Measurements from ENCODE around the gene KRTAP15-1. TPM values are rescaled to one million over a fixed set of nuclear protein-coding genes. Genes with fewer than 3 reads are reported as not detected.

The KRTAP15-1 gene
- total RNA-seq, 3 donors from 2014 or later: not detected

DNA sequence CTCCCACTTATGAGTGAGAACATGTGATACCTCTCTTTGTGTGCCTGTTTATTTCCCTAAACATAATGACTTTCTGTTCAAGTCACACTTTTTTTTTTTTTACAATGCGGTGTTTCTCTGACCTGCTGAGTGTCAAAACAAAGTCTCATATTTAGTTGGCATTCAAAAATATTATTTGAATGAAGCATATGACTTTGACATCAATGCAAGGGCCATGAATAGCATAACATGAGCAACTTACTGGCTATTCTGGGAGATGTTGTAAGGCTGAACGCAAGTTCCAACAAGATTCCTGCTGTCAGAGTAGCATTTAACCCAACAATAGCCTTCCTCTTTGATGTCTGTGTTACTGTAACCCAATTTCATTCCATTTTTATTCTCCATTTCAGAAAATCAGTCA lies 42.1 kb downstream of the KRTAP15-1 start:
- intact Hi-C loops (cut with DNase I; ENCODE audit: low total_unique reads): no loop called here
- Histone ChIP-seq H3K9me3 (peaks cover 5 to 12% of the 10 kb centered on the region in 2 donors), H3K27ac (no peak overlapping the region), H3K36me3 (no peaks in the 10 kb centered on the region), H3K27me3 (no peaks in the 10 kb centered on the region), H3K4me3 (no peak overlapping the region), H3K4me1 (no peaks in the 10 kb centered on the region)
- DNase-seq (ENCODE audit: low spot score in 2 of 2): no peak
- TF ChIP-seq CTCF (IDR thresholded peaks at IDR 0.05) (no peak), POLR2A (IDR thresholded peaks at IDR 0.05) (no peak), POLR2AphosphoS5 (IDR thresholded peaks at IDR 0.05) (no peak)

DNA sequence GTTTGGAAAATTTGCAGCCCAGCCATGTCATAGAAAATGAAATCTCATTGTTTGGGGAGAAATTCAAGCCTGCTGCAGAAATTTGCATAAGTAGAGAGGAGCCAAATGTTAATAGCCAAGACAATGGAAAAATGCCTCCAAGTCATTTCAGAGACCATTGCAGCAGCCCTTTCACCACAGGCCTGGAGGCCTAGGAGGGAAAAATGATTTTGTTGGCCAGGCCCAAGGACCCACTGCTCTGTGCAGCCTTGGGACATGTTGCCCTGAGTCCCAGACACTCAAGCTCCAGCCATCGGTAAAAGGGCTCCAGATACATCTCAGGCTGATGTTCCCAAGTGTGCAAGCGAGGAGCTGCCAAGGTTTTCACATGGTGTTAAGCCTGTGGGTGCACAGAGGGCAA lies 46.1 kb downstream of the KRTAP15-1 start:
- no peak for DNase-seq (ENCODE audit: low spot score in 2 of 2)
- TF ChIP-seq POLR2A (IDR thresholded peaks at IDR 0.05) (no peak), POLR2AphosphoS5 (IDR thresholded peaks at IDR 0.05) (no peak), CTCF (IDR thresholded peaks at IDR 0.05) (no peak)
- intact Hi-C loops (cut with DNase I; ENCODE audit: low total_unique reads): no loop called here

DNA sequence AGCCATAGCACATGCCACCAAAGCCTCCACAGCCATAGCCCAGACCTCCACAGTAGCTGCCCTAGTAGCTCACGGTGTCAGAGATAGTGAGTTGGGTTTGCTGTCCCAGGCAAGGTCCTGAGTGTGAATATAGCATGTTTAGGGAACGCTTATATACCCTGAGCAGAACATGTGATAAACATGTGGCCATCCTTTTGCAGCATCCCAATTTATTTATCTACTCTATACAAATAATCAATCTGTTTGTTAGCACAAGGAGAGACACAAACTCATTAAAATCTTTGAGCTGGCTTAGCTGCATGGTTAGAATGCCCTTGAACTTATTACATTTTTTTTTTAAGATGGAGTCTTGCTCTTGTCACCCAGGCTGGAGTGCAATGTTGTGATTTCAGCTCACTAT lies 47.3 kb downstream of the KRTAP15-1 start, which contains the start of gene KRTAP19-2:
TSS of gene KRTAP19-2 (minus strand) at position 101 of the 400 bp plus-strand sequence. CDS start at position 13, 88 bp downstream.
- H3K9me3 ChIP-seq: peaks cover 5 to 12% of the 10 kb centered on the region in 2 donors
- no peak for DNase-seq (ENCODE audit: low spot score in 2 of 2)
- H3K4me3 ChIP-seq: no peak within 1 kb of the TSS
- no peaks in the 10 kb centered on the region for H3K36me3 ChIP-seq
- no peak within 1 kb of the TSS for H3K27ac ChIP-seq
- no peaks in the 10 kb centered on the region for H3K4me1 ChIP-seq
- no peaks in the 10 kb centered on the region for H3K27me3 ChIP-seq
- intact Hi-C loops (cut with DNase I; ENCODE audit: low total_unique reads): no loop called here
- no peak for TF ChIP-seq POLR2AphosphoS5 (IDR thresholded peaks at IDR 0.05)
- TF ChIP-seq POLR2A (IDR thresholded peaks at IDR 0.05): no peak
- TF ChIP-seq CTCF (IDR thresholded peaks at IDR 0.05): no peak

More for the DNA sequence above, 46.1 kb downstream of the KRTAP15-1 start:
- Histone ChIP-seq H3K27me3 (no peaks in the 10 kb centered on the region), H3K9me3 (peaks cover 5 to 12% of the 10 kb centered on the region in 2 donors), H3K4me3 (no peak overlapping the region), H3K4me1 (no peaks in the 10 kb centered on the region), H3K27ac (no peak overlapping the region), H3K36me3 (no peaks in the 10 kb centered on the region)

Other genes starting within 250 kb of the KRTAP15-1 start
- gene CLDN8, start 224.2 kb upstream of the KRTAP15-1 start, total RNA-seq: 100 to 1,000 TPM in 1 of 3 donors, 10 to 100 TPM in 1, under 1 TPM in 1; 0.16 to 213 (median 39.7) TPM
- not detected for gene KRTAP24-1, start 157.3 kb upstream of the KRTAP15-1 start, total RNA-seq
- gene KRTAP25-1, start 150.8 kb upstream of the KRTAP15-1 start, total RNA-seq: not detected
- gene KRTAP26-1, start 120.0 kb upstream of the KRTAP15-1 start, total RNA-seq: not detected
- gene KRTAP27-1, start 102.6 kb upstream of the KRTAP15-1 start, total RNA-seq: not detected
- not detected for gene KRTAP23-1, start 91.7 kb upstream of the KRTAP15-1 start, total RNA-seq
- gene KRTAP13-2, start 68.0 kb upstream of the KRTAP15-1 start, total RNA-seq: not detected
- gene KRTAP13-1, start 44.2 kb upstream of the KRTAP15-1 start, total RNA-seq: not detected
- gene KRTAP13-3, start 14.3 kb upstream of the KRTAP15-1 start, total RNA-seq: not detected
- not detected for gene KRTAP13-4, start 10.1 kb upstream of the KRTAP15-1 start, total RNA-seq
- not detected for gene KRTAP19-1, start 40.1 kb downstream of the KRTAP15-1 start, total RNA-seq
- gene KRTAP19-2, start 47.2 kb downstream of the KRTAP15-1 start, total RNA-seq: not detected
- not detected for gene KRTAP19-3, start 51.7 kb downstream of the KRTAP15-1 start, total RNA-seq
- not detected for gene KRTAP19-4, start 56.9 kb downstream of the KRTAP15-1 start, total RNA-seq
- not detected for gene KRTAP19-5, start 61.9 kb downstream of the KRTAP15-1 start, total RNA-seq
- not detected for gene KRTAP19-6, start 101.6 kb downstream of the KRTAP15-1 start, total RNA-seq
- not detected for gene KRTAP19-7, start 121.0 kb downstream of the KRTAP15-1 start, total RNA-seq
- not detected for gene KRTAP22-2, start 150.1 kb downstream of the KRTAP15-1 start, total RNA-seq
- gene KRTAP6-3, start 152.2 kb downstream of the KRTAP15-1 start, total RNA-seq: not detected
- not detected for gene KRTAP6-2, start 158.6 kb downstream of the KRTAP15-1 start, total RNA-seq
- gene KRTAP22-1, start 160.8 kb downstream of the KRTAP15-1 start, total RNA-seq: not detected
- not detected for gene KRTAP6-1, start 173.7 kb downstream of the KRTAP15-1 start, total RNA-seq
- not detected for gene KRTAP20-1, start 176.2 kb downstream of the KRTAP15-1 start, total RNA-seq
- gene KRTAP20-4, start 180.4 kb downstream of the KRTAP15-1 start, total RNA-seq: not detected
- gene KRTAP20-2, start 194.9 kb downstream of the KRTAP15-1 start, total RNA-seq: not detected
- gene KRTAP20-3, start 202.6 kb downstream of the KRTAP15-1 start, total RNA-seq: not detected

All from breast epithelium (tissue), 4 donors.